Measurements from ENCODE around the gene CENPX.
"Not testable (repeated sequence)": the region's sequence is repeated elsewhere in the genome, so short reads cannot be mapped to it uniquely, and the experiment has no call there.

Gene CENPX

GRCh38 chr17:81998691-81999438 is 23.8 kb downstream of the CENPX start:
- no peak for DNase-seq (ENCODE audit: low spot score)

GRCh38 chr17:81998212-81998611 is 24.5 kb downstream of the CENPX start:
- DNase-seq (ENCODE audit: low spot score) = no peak

GRCh38 chr17:81996757-81997441 is 25.8 kb downstream of the CENPX start:
- DNase-seq (ENCODE audit: low spot score) = no peak

- DNase-seq (ENCODE audit: low spot score) = no peak
Observed at GRCh38 chr17:81996232-81996756, 26.4 kb downstream of the CENPX start.

GRCh38 chr17:81995463-81996231 is 27.0 kb downstream of the CENPX start:
- no peak for DNase-seq (ENCODE audit: low spot score)

- DNase-seq (ENCODE audit: low spot score) = no peak
Observed at GRCh38 chr17:81994593-81995462, 27.9 kb downstream of the CENPX start.

GRCh38 chr17:81993729-81994592 is 28.7 kb downstream of the CENPX start:
- DNase-seq (ENCODE audit: low spot score) = no peak

GRCh38 chr17:81992306-81993102 is 30.2 kb downstream of the CENPX start:
- DNase-seq (ENCODE audit: low spot score) = no peak

GRCh38 chr17:81991684-81992305 is 30.9 kb downstream of the CENPX start:
- DNase-seq (ENCODE audit: low spot score) = no peak

- DNase-seq (ENCODE audit: low spot score) = no peak
Observed at GRCh38 chr17:81990836-81991683, 31.6 kb downstream of the CENPX start.

- no peak for DNase-seq (ENCODE audit: low spot score)
Observed at GRCh38 chr17:81987161-81987770, 35.4 kb downstream of the CENPX start.

- no peak for DNase-seq (ENCODE audit: low spot score)
Observed at GRCh38 chr17:81986606-81987005, 36.1 kb downstream of the CENPX start.

- no peak for DNase-seq (ENCODE audit: low spot score)
Observed at GRCh38 chr17:81984773-81985410, 37.8 kb downstream of the CENPX start.

- no peak for DNase-seq (ENCODE audit: low spot score)
Observed at GRCh38 chr17:81983639-81984373, 38.9 kb downstream of the CENPX start.

GRCh38 chr17:81983011-81983638 is 39.6 kb downstream of the CENPX start:
- DNase-seq (ENCODE audit: low spot score) = no peak

GRCh38 chr17:81981511-81981910 is 41.2 kb downstream of the CENPX start:
- not testable (repeated sequence) for DNase-seq (ENCODE audit: low spot score)

Measured in CD4-positive, alpha-beta T cell treated with Interleukin-6 at 100 ng/mL for 8 hours (primary cell).